ELF-1 (cell line): ENCODE measurements around the gene GLCCI1.
"Not testable (repeated sequence)": the region's sequence is repeated elsewhere in the genome, so short reads cannot be mapped to it uniquely, and the experiment has no call there.

Experiments
- DNase-seq: peaks from one replicate; pipeline ENCODE4 v3.0.0-alpha.2; 2016; ENCODE audit warnings: low read depth, low spot score

GLCCI1 gene

DNA sequence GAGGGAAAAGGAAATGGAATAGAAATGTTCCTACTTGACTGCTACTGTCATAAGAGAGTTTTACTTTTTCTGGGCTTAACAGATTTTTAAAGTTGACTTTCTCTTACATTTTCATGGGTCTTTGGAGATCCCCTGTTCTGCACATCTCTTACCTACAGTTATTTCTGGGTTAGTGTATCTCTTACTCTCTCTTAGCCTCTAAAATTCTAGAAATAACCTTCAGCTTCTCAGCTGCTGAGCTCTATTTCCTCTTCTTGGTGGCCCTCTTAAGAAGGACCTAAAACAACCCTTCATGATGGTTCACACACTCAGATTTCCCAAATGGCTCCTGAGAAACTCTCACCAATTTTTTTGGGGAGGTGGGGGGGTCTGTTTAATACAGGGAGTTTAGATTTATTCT is 79.5 kb downstream of the GLCCI1 start:
- not testable (repeated sequence) for DNase-seq

DNA sequence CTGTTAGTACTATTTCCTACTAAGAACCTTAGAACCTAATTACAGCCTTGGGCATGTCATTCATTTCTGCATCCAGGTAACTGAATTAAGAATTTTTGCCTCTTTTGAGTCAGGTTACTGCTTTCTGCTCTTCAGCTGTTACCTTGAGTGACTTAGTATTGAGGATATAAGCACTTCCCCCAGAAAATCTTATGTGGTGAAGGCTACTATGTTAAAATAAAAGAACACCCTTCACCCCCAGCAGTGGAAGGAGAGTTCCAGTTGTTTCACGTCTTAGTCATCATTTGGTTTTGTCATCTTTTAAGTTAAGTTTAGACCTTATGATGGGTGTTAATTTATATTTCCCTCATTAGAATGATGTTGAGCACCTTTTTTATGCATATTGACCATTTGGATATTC is 82.8 kb downstream of the GLCCI1 start:
- no peak for DNase-seq

GRCh38 chr7:8051998-8052397 is 83.4 kb downstream of the GLCCI1 start:
- DNase-seq: no peak

GRCh38 chr7:8052824-8053223 is 84.2 kb downstream of the GLCCI1 start:
- no peak for DNase-seq

- no peak for DNase-seq
Observed at GRCh38 chr7:8056439-8056838, 87.8 kb downstream of the GLCCI1 start.

DNA sequence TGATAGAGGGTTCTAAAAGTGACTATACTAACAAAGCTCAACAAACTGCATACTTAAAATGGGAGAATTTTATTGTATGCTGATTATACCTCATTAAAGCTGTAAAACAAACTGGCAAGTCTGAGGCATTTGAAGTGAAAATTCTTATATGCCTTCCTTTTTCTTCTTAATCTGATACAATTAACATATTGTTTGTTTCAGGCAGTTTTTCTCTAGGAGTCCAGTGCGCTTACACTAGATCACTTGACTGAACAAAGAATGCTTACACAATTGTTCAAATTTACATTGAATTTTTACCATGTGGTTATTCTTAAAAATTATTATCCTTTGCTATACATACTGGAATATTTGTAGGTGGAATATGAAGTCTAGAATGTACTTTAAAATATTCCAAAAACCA is 89.0 kb downstream of the GLCCI1 start:
- no peak for DNase-seq

DNA sequence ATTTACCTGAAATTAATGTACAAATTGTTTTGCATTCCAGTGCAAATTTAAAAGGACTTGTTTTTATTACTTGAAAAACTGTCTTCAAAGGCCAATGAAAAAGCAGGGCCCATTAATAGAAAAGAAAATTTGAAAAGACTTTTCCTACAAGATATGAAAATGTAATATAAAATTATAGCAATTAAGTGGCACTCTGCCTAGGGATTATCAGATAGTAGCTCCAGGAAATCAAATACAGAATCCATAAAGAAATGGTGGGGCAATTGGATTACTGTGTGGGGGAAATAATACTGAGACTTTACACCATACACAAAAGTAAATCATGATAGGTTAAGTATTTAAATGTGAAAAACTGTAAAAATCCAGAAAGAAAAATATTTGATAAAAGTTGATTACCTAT is 89.7 kb downstream of the GLCCI1 start:
- DNase-seq: no peak

GRCh38 chr7:8058852-8059251 is 90.3 kb downstream of the GLCCI1 start:
- DNase-seq: no peak

DNA sequence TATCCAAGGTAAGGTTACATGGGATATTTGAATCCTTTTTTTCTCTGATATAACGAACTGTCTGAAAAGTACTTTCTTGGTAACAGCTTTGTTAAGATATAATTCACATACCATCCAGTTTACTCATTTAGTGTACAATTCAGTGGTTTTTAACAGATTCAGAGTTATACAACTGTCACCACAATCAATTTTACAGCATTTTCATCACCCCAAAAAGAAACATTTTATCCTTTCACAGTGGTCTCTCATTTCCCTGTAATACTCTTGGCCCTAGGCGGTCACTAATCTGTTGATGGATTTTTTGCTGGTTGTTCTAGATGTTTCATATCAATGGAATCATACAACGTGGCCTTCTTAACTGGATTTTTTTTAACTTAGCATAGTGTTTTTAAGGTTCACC is 91.6 kb downstream of the GLCCI1 start:
- no peak for DNase-seq

GRCh38 chr7:8063300-8063699 is 94.7 kb downstream of the GLCCI1 start:
- DNase-seq: not testable (repeated sequence)

DNA sequence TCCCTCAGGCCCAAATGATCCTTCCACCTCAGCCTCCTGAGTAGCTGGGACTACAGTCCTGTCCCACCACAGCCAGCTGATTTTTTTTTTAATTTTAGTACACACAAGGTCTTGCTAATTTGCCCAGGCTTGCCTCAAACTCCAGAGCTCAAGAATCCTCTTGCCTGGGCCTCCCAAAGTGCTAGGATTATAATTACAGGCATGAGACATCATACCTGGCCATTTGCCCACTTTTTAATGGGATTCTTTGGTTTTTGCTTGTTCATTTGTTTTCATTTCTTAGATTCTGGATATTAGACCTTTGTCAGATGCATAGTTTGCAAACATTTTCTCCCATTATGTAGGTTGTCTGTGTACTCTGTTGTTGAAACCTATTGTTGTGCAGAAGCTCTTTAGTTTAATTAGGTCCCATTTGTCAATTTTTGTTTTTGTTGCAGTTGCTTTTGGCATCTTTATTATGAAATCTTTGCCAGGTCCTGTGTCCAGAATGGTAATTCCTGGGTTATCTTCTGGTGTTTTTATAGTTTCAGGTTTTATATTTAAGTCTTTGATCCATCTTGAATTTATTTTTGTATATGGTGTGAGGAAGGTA is 95.2 kb downstream of the GLCCI1 start:
- DNase-seq: no peak

GRCh38 chr7:8064828-8065227 is 96.2 kb downstream of the GLCCI1 start:
- DNase-seq: no peak

- no peak for DNase-seq
Observed at GRCh38 chr7:8065356-8065813, 96.8 kb downstream of the GLCCI1 start.

DNA sequence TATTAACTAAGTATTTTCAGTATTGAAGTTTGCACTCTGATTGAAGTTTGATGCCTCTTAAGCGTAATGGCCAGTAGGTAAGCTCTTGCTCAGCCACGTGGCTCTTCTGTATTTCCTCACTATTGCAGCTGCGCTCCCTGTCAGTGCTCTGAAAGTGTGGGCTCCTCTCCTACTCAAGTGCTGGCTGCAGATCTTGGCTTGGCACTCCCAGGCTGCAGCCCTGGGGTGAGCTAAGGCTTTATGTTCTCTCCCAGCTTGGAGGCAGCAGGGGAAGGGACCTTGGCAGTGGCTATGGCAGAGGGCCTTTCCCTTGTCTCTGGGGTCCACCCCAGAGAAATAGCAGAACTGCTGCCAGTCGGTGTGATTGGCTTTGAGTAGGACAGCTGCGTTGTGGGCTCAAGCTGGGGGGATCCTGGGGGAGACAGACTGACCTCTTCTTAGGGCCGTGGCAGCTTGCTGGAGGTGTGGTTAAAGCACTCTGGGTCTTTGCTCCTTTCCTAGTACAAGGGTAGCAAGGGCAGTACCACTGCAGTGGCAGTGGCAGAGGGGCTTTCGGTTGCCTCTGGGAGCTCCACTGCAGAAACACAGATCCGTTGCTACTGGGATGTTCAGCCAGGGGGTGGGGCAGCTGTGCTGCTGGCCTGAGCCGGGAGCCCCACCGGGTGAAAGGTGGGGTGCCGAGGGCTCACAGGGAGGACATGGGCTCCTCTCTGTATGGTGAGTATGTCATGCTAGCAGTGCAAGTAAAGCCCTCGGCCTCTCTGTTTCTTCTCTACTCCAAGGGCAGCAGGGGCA is 100.5 kb downstream of the GLCCI1 start:
- DNase-seq: no peak

DNA sequence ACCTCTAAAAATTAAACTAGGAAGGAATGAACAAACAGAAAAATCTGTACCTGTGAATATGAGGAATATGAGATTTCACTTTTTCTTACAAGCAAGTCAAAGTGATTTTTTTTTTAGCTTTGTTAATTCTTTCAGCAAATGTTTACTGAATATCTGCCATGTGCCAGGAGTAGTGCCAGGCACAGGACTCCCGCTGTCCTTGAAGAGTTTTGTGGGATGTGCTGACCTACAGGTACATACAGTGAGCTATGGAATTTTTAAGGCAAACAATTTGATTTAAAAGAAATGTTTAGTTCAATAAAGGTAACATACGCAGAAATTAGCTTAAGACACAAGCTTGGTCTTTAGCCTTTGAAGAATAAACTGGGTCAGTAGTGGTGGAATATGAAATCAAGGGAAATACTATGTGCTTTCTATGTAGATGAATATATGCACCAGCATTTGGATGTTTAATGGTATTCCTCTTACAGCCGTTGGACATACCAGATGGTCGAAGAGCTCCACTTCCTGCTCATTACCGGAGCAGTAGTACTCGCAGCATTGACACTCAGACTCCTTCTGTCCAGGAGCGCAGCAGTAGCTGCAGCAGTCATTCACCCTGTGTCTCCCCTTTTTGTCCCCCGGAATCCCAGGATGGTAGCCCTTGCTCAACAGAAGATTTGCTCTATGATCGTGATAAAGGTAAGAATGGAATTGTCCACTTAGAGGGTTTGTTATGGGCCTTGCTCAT is 102.0 kb downstream of the GLCCI1 start:
- no peak for DNase-seq

DNA sequence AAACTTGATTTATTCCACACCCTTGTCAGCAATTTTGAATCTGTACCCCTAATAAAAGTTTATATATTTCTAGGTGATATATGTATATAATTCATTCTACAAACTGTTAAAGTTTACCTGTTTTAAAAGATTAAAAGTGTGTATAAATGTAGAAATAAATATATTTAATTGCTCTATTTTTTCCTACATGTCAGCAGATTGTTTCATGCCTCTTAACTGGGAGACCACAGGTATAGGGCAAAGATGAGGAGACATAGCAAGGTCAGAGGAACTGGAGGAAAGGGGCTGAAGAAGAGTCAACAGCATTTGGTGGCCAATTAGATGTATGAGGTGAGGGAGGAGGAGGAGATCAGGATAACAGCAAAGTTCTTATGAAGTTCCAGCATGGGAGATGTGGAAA is 109.8 kb downstream of the GLCCI1 start:
- no peak for DNase-seq

DNA sequence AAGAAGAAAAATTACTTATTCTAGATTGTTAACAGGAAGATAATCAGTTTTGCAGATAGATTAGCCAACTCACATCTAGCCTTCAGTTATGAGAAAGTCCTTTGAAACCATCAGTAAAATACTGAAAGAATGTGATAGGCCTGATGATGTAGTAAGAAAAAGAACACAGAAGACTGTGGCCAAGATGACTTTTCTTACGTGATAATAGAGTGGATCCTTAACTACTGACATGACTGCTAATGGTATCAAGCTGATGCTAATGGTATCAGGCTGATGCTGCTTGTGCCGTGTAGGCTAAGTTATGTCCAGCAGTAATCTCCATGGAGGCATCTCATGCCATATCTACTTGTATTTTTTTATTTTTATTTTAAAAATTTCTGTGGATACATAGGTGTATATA is 114.2 kb downstream of the GLCCI1 start:
- DNase-seq: no peak

DNA sequence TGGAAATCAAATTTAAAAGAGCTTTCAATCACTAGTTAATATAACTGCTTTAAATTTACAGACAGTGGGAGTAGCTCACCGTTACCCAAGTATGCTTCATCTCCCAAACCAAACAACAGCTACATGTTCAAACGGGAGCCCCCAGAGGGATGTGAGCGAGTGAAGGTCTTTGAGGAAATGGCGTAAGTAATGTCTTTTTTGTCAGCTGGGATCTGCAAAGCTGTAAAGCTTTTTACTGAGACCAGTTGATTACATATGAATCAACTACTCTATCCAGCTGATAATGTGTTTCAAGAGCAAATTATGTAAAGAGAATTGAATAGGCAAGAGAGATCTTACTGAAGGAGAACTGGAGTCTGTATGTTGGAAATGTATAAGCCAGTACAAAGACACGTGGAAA is 116.2 kb downstream of the GLCCI1 start:
- no peak for DNase-seq

DNA sequence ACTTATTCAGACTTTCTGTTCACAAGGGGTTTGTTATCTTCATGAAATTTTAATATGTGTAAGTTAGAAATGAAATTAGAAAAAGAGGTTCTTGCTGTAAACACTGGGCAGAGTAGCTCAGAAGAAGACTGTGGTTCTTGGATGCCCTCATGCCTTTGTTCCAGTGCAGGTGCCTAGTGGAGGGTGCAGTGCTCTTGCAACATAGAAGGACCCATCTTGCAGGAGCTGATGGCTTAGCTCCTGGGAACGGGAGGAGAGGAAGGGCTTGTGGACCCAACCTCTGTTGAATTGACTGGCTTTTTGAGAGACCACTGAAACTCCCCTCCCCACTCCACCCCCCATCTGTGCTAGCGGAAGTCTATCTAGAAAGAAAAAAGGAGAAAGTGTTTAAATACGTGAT is 116.8 kb downstream of the GLCCI1 start:
- no peak for DNase-seq

DNA sequence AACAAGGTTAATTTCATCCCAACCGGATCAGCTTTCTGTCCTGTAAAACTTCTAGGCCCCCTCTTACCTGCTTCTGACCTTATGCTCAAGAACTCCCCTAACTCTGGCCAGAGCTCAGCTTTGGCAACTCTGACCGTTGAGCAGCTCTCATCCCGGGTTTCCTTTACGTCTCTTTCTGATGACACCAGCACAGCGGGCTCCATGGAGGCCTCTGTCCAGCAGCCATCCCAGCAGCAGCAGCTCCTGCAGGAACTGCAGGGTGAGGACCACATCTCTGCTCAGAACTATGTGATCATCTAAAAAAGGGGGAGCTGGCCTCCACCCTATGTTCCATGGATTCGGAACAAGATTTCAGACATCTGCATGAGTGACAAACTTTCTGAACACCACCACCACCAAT is 117.6 kb downstream of the GLCCI1 start:
- peak; percentile 11 for DNase-seq

GRCh38 chr7:8089036-8089780 is 120.6 kb downstream of the GLCCI1 start:
- no peak for DNase-seq

GRCh38 chr7:8092140-8092539 is 123.5 kb downstream of the GLCCI1 start:
- no peak for DNase-seq
